NCI-H82 treated with DMSO at 0.1 percent for 48 hours (cell line): ENCODE measurements around the gene TCF12.

Source experiments
- DNase-seq: peaks from one replicate; lab custom pipeline; 2025; ENCODE audit not compliant: unreplicated experiment; lab: John Stamatoyannopoulos, UW

Gene TCF12

DNA sequence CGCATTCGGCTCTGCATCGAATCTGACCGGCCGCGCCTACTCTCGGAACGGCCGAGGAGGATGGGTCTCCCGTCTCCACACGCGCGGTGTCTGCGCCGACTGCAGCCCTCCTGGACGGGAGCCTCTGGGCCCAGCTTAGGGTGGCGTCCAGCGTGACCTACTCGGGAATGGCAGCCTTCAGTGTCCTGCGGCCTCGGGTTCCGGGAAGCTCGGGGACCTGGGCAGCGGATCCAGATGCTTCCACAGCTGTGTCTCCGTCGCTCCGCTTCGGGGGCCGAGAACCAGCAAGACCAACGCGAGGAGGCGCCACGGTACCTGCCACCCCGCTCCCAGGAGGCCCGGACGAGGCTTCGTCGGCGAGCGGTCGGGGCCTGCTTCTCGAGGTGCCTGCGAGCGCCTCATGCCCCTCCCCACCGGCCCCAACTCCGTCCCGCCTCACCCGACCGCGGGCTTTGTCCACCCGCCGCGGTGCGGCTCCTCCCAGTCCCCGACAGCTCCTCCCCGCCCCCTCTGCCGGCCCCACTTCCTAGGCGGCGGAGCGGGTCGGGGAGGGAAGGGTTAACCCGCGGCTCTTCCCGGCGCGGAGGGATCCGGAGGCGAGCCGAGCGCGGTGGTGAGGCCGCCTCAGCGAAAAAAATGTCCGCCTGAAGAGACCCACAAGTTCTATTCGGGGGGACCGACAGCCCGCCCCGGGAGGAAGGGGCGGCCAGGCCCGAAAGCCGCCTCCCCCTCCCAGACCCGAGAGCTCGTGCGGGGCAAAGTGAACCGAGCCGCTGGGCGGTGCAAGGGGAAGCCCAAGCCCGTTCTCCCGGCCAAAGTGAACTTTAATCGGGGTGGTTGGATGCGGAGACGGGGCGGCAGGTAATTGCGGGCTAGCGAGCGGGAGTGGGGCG is at the start of gene TCF12:
Gene TCF12 (plus strand): TSS at position 599 of the 893 bp plus-strand sequence. CDS start 1,270 bp downstream, outside the sequence.
- peak; percentile 58 for DNase-seq

DNA sequence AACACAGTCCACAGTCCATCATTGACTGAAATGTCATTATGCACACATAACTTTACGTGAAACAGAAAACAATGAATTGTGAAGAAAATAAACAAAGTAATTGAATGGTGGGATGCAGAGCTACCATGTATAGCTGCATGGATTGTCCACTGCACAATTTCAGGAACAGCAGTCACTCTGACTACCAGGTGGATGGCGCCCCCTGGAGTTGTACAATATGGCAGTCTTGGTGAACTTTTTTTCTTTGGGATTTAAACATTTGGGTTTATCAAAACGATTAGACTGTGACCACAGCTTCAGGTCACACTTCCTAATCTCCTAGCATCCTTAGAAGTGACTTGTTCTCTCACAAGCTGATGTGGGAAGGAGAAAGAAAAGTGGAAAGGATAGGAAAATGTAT is 48.9 kb upstream of the TCF12 start:
- DNase-seq = peak; percentile 25

GRCh38 chr15:56871185-56871584 is 47.3 kb upstream of the TCF12 start:
- no peak for DNase-seq

DNA sequence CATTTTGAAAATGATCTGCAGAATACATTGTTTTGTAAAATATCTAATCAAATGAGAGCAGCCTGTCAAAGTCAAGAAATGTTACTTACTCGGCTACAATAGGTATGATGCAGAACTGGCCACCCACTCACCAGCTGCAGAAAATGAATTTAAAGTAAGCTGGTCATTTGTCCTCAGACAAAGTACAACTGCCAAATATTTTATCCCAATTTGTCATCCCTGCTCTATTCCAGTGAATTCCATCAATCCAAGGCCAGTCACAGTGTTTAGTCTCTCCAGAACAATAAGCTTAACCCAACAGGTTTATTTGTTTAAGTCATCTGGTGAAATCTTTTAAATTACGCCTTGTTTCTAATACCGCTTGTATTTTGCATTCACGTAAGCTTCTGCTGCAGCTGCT is 46.6 kb upstream of the TCF12 start:
- no peak for DNase-seq

DNA sequence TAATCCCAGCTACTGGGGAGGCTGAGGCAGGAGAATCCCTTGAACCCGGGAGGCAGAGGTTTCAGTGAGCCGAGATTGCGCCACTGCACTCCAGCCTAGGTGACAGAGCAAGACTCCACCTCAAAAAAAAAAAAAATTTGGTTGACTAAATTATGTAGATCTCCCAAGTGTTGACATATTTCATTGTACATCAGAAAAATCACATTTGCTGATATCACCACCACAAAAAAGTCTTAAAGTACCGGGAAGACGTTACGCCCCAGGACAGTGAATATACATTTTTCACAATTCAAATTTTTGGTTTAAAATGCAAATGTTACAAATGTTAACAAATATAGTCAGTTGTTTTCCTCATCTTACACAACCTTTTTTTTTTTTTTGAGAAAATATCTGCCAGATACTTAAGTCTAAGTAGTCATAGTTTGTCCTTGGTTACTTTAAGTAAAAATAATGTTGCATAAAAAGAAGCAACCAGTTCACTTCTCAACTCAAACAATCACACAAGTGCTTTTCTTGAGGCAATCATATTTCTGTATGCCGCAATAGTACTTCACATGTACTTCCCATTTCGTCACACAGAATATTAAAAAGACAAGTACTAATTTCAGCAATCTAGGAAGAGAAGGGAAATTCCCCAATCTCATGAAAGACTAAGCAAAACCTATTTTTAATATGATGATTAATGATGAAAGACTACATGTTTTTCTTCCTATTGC is 41.0 kb upstream of the TCF12 start:
- no peak for DNase-seq

- peak; percentile 52 for DNase-seq
These were observed 38.9 kb upstream of the TCF12 start for GRCh38 chr15:56879502-56879901.

GRCh38 chr15:56883088-56883487 is 35.4 kb upstream of the TCF12 start:
- no peak for DNase-seq

- no peak for DNase-seq
These were observed 32.0 kb upstream of the TCF12 start for GRCh38 chr15:56886363-56886931.

DNA sequence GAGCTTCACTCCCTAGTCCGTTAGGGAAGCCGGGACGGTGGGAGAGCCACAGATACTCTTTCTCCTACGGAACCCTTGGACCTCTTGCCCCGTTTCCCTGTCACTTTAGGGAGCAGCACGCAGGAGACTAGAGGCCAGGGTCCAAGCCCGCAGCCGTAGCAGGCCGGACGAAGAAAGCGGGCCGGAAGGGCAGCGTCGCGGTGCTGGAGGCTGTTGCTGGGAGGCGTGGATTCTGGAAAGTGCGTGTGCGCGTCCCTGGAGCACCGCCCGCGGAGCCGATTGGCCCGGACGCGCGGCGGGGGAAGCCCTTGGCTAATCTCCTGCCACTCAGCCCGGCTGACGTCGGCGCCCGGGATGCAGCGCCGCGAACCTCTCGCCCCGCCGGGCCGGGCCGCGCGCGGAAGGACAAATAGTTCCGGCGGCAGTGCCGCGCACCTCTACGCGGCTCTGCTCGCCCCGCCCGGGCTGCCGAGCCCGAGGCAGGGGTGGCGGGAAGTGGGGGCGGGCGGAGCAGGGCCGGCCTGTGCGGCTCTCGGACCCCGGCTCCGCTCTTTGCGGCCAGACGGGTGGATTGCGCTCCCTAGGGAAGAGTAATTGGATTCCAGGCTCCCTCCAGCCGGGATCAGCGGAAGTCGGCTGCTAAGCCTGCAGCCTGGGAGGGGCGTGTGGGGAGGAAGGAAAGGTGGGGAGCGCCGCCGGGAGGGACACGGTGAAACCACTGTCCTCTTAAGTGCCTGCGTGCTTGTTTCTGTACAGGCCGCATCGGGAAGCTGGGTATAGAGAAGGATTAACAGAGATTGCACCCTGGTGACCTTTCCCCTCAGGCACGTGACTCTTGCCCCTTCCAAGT is 31.3 kb upstream of the TCF12 start:
- peak; percentile 93 for DNase-seq

- no peak for DNase-seq
These were observed 30.5 kb upstream of the TCF12 start for GRCh38 chr15:56887782-56888438.

- DNase-seq = no peak
These were observed 28.4 kb upstream of the TCF12 start for GRCh38 chr15:56890038-56890437.

GRCh38 chr15:56891852-56892440 is 26.5 kb upstream of the TCF12 start:
- DNase-seq = no peak

DNA sequence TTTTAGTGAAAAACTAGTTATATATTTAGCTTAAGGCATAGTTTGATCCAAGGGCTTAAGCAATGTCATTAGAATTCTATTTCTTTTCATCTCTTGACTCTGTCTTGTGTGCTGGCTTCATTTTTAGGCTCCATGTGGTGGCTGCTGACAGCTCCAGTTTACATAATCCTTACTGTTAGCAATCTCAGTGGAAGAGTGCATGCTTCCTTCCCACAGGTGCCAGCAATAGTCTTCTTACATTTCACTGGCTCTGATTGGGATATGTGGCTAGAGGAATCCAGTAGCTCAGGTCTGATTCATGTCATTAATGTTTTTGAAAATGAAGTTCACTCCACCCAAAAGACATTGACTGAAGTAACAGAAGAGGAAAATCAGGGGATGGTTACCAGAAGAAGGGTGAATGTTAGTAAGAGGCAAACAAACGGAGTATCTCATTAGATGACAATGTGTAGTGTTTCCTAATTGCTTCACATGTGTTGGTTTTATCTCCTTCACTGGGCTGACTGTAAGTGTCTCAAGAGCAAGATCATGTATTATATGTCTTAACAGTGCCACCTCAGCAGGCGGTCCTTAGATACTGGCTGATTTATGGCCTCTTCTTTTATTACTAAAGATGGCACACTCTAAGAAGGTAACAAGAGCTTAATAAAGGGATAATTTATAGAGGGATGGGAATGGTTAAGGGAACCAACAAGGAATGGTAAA is 25.6 kb upstream of the TCF12 start:
- DNase-seq = no peak

DNA sequence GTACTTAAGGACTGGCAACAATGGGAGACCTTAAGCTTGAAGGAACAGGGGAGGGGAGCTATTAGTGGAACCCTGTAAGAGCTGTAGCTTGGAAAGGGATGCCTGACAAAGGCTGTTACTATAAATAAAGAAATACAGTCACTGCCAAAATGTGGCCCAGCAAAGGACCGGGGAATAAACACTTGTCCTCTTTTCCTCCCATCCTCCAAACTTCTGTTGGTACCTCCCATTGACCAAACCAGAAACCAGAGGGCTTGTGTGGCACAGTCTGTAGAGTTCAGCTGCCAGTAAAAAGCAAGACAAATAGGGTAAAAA is 25.1 kb upstream of the TCF12 start:
- no peak for DNase-seq

- DNase-seq = no peak
These were observed 23.8 kb upstream of the TCF12 start for GRCh38 chr15:56894601-56895000.

GRCh38 chr15:56901931-56902330 is 16.5 kb upstream of the TCF12 start:
- DNase-seq = no peak

DNA sequence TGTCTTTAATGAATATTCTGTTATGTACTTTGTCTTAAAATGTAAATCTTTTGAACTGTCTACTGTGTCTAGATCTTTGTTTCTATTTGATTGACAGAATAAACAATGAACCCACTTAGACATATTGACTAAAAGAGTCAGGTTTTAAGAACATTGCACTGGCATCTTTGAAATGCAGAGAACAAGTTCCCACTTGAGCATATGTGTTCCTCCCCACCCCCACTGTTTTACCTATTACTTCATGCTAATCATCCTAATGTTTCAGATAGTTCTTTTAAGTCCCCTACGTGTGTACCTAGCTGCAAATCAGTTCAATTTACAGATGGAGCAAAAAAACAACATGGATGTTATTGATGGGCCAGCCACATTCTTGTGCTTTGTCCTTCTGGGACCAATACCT is 11.7 kb upstream of the TCF12 start:
- no peak for DNase-seq

GRCh38 chr15:56910801-56911200 is 7.6 kb upstream of the TCF12 start:
- no peak for DNase-seq

DNA sequence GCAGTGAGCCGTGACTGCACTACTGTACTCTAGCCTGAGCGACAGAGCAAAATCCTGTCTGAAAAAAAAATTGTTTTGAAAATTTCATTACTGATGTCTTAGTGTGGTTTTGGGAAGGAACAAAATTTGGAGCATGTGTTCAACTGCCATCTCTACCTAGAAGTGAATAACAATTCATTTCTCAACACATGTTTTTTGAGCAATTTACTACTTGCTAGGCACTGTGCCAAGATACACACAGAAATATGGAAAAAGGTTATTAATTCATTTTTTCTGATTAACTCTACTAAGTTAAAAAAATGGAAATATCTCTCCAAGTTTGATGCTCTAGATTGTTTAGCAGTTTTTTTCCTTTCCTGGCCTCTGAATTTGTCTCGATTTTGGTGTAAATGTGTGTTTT is 5.2 kb upstream of the TCF12 start:
- DNase-seq = no peak

DNA sequence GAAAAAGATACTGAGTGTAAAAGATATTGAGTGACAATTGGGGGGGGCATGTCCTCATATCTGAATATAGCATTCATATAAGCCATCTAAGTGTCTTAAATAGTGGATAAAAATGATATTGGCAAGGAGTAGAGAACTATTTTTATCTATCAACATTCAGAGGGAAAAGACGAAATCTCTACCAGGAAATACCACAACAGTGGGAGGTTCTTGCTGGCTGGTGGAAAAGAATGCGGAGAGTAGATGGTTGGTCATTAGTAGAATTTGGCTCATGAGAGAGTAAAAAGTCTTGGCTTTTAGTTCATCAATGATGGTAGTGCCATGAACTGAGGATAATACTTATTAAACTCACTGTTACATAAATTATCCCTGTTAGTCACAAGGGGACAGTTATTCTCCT is 4.8 kb upstream of the TCF12 start:
- DNase-seq = no peak
